SK-N-MC (cell line): ENCODE results near the gene CKAP2L.

Experiments
- EZH2 ChIP-seq: fragments of 200-600 bp; sonication (generic); IDR thresholded peaks from one replicate; pipeline ENCODE4 v1.6.1; 2017; ENCODE audit warnings: antibody characterized with exemption
- FOXP2 ChIP-seq: optimal IDR thresholded peaks from 2 replicates; pipeline ENCODE3; 2011; ENCODE audit warnings: mild to moderate bottlenecking, moderate library complexity; ENCODE audit not compliant: insufficient read depth; ENCODE audit errors: extremely low read length, control extremely low read depth
- POLR2AphosphoS5 ChIP-seq: IDR thresholded peaks from 2 replicates; pipeline ENCODE4 v1.6.1; 2012; ENCODE audit warnings: mild to moderate bottlenecking, low read depth, low read length, borderline replicate concordance

- TF ChIP-seq EZH2 (no peak), POLR2AphosphoS5 (no peak), FOXP2 (no peak)
Observed at GRCh38 chr2:112690853-112691401, 73.5 kb downstream of the CKAP2L start.
